HG03558 (cell line): Measurements from ENCODE around the gene FGF14.

Experiments used
- ATAC-seq: cut with Tn5 transposase; IDR thresholded peaks from one replicate; pipeline ENCODE4 v1.9.1; 2021; ENCODE audit warnings: moderate number of reproducible peaks; ENCODE audit not compliant: unreplicated experiment; ENCODE audit errors: extremely low read depth

FGF14 gene

GRCh38 chr13:101915755-101916107 is 486.1 kb downstream of the FGF14 start:
- ATAC-seq: no peak

- ATAC-seq: no peak
These were observed 486.5 kb downstream of the FGF14 start for GRCh38 chr13:101915331-101915730.

GRCh38 chr13:101911752-101912151 is 490.1 kb downstream of the FGF14 start:
- ATAC-seq: no peak

- ATAC-seq: no peak
These were observed 498.0 kb downstream of the FGF14 start for GRCh38 chr13:101903890-101904289.

- ATAC-seq: no peak
These were observed 503.2 kb downstream of the FGF14 start for GRCh38 chr13:101898676-101899075.

- ATAC-seq: no peak
These were observed 505.3 kb downstream of the FGF14 start for GRCh38 chr13:101896541-101896940.

- ATAC-seq: no peak
These were observed 508.8 kb downstream of the FGF14 start for GRCh38 chr13:101893021-101893420.

GRCh38 chr13:101892296-101892695 is 509.6 kb downstream of the FGF14 start:
- no peak for ATAC-seq

- ATAC-seq: no peak
These were observed 520.3 kb downstream of the FGF14 start for GRCh38 chr13:101881593-101881992.

- ATAC-seq: no peak
These were observed 521.3 kb downstream of the FGF14 start for GRCh38 chr13:101880581-101880980.

- ATAC-seq: no peak
These were observed 524.9 kb downstream of the FGF14 start for GRCh38 chr13:101876951-101877350.

GRCh38 chr13:101875717-101876393 is 526.0 kb downstream of the FGF14 start:
- no peak for ATAC-seq

- no peak for ATAC-seq
These were observed 526.8 kb downstream of the FGF14 start for GRCh38 chr13:101875091-101875490.

GRCh38 chr13:101869553-101869952 is 532.3 kb downstream of the FGF14 start:
- ATAC-seq: peak; percentile 68

- ATAC-seq: no peak
These were observed 533.0 kb downstream of the FGF14 start for GRCh38 chr13:101868585-101869469.

GRCh38 chr13:101866889-101867581 is 534.8 kb downstream of the FGF14 start:
- ATAC-seq: no peak

GRCh38 chr13:101858860-101859259 is 543.0 kb downstream of the FGF14 start:
- no peak for ATAC-seq

- ATAC-seq: no peak
These were observed 555.1 kb downstream of the FGF14 start for GRCh38 chr13:101846701-101847100.

- ATAC-seq: no peak
These were observed 555.6 kb downstream of the FGF14 start for GRCh38 chr13:101846249-101846648.

GRCh38 chr13:101845245-101846020 is 556.4 kb downstream of the FGF14 start:
- no peak for ATAC-seq
